NB4 (cell line): ENCODE measurements around the gene TMEM39A.

Experiments
- CTCF ChIP-seq: IDR thresholded peaks from one replicate; pipeline ENCODE4 v1.5.1; 2012; ENCODE audit warnings: low read depth, low read length
- MAX ChIP-seq: IDR thresholded peaks from 2 replicates; pipeline ENCODE4 v1.6.1; 2011; ENCODE audit warnings: low read depth, low read length

GRCh38 chr3:119483101-119483500 lies 19.7 kb upstream of the TMEM39A start:
- TF ChIP-seq CTCF (no peak), MAX (no peak)
